Transverse colon (tissue), 4 donors: ENCODE data around the gene PRTN3.

ENCODE experiments used
- CTCF ChIP-seq, 5 experiments: fragments of 200-600 bp in 3 of 5; fragments of 450-650 bp in 2 of 5; sonication (generic) in 3 of 5; IDR thresholded peaks; 1 replicate in 2 of 5; 2 replicates in 3 of 5; pipeline ENCODE4 v1.5.1; 2016 to 2017; ENCODE audit warnings: antibody characterized with exemption in 5 of 5, inconsistent platforms in 3 of 5, mild to moderate bottlenecking in 2 of 5, moderate library complexity in 1 of 5
- EP300 ChIP-seq: sonication (generic); formaldehyde crosslinking; IDR thresholded peaks from one replicate; pipeline ENCODE4 v1.6.1; 2017; ENCODE audit warnings: antibody characterized with exemption, low read depth
- POLR2A ChIP-seq: fragments of 450-650 bp; IDR thresholded peaks from one replicate; pipeline ENCODE4 v1.6.1; 2016; ENCODE audit warnings: antibody characterized with exemption, mild to moderate bottlenecking, moderate library complexity
- POLR2AphosphoS5 ChIP-seq, 3 donors: sonication (generic); formaldehyde crosslinking; IDR thresholded peaks; one replicate each; pipeline ENCODE4 v1.6.1; 2016; ENCODE audit warnings: antibody characterized with exemption in 3 of 3

GRCh38 chr19:799076-799881, 41.5 kb upstream of the PRTN3 start:
- no peak for TF ChIP-seq CTCF (IDR thresholded peaks at IDR 0.05)
- TF ChIP-seq POLR2A = no peak
- no peak for TF ChIP-seq POLR2AphosphoS5 (IDR thresholded peaks at IDR 0.05)
- TF ChIP-seq EP300 = no peak
